ENCODE data around the gene DAPK2. TPM values are rescaled to one million over a fixed set of nuclear protein-coding genes. Genes with fewer than 3 reads are reported as not detected.

Gene DAPK2
- total and polyA plus RNA-seq, 2 donors (not counting 1 experiment from before 2014, with no cell fraction given) = 14.4 to 21.4 TPM

- H3K4me2 ChIP-seq (ENCODE audit: extremely low read depth, insufficient read depth, low read length) = no peak overlapping the region
- no peaks in the 10 kb centered on the region for H4K20me1 ChIP-seq (ENCODE audit: control insufficient read depth, extremely low read depth, insufficient read depth, low read length)
- no peaks in the 10 kb centered on the region for H3K9me3 ChIP-seq (ENCODE audit: control insufficient read depth, insufficient read depth, low read depth, low read length)
- H3K9ac ChIP-seq (ENCODE audit: insufficient read depth, low read length) = no peak overlapping the region
- no peak for TF ChIP-seq CTCF (conservative IDR thresholded peaks at IDR 0.05 in 1 of 2, IDR thresholded peaks at IDR 0.05 in 1 of 2; ENCODE audit: low read depth in 1 of 2, low read length in 2 of 2)
- TF ChIP-seq EZH2 (IDR thresholded peaks at IDR 0.05; ENCODE audit: low read length, missing control alignments) = no peak
- no peaks in the 10 kb centered on the region for H3K36me3 ChIP-seq (ENCODE audit: control insufficient read depth, insufficient read depth, low read length)
- H3K4me3 ChIP-seq (replicated peaks in 1 of 4; ENCODE audit: control extremely low read depth in 1 of 4, insufficient read depth in 1 of 4, low read depth in 3 of 4, low read length in 4 of 4) = no peak overlapping the region
- peaks cover 8% of the 10 kb centered on the region for H3K27me3 ChIP-seq (ENCODE audit: control insufficient read depth, insufficient read depth, low read length)
- no peaks in the 10 kb centered on the region for H3K4me1 ChIP-seq (ENCODE audit: control insufficient read depth, extremely low read depth, insufficient read depth, low read length)
- H3K79me2 ChIP-seq (ENCODE audit: control insufficient read depth, insufficient read depth, low read length) = no peaks in the 10 kb centered on the region
- H3K27ac ChIP-seq (ENCODE audit: insufficient read depth, low read length) = no peak overlapping the region
- DNase-seq (ENCODE audit: low read depth in 2 of 2) = no peak
- H2AFZ ChIP-seq (ENCODE audit: low read length) = no peak overlapping the region
Measured at GRCh38 chr15:63861946-63862517, 184.3 kb downstream of the DAPK2 start.

GRCh38 chr15:63860555-63860954, 185.7 kb downstream of the DAPK2 start:
- no peak for TF ChIP-seq EZH2 (IDR thresholded peaks at IDR 0.05; ENCODE audit: low read length, missing control alignments)
- TF ChIP-seq CTCF (conservative IDR thresholded peaks at IDR 0.05 in 1 of 2, IDR thresholded peaks at IDR 0.05 in 1 of 2; ENCODE audit: low read depth in 1 of 2, low read length in 2 of 2) = no peak
- Histone ChIP-seq H3K27ac (ENCODE audit: insufficient read depth, low read length) (no peak overlapping the region), H3K4me2 (ENCODE audit: extremely low read depth, insufficient read depth, low read length) (no peak overlapping the region)

GRCh38 chr15:63860155-63860554, 186.1 kb downstream of the DAPK2 start:
- no peak overlapping the region for H3K27ac ChIP-seq (ENCODE audit: insufficient read depth, low read length)
- H3K4me2 ChIP-seq (ENCODE audit: extremely low read depth, insufficient read depth, low read length) = no peak overlapping the region
- H3K36me3 ChIP-seq (ENCODE audit: control insufficient read depth, insufficient read depth, low read length) = no peaks in the 10 kb centered on the region
- no peak overlapping the region for H3K9ac ChIP-seq (ENCODE audit: insufficient read depth, low read length)
- no peaks in the 10 kb centered on the region for H3K79me2 ChIP-seq (ENCODE audit: control insufficient read depth, insufficient read depth, low read length)
- TF ChIP-seq CTCF (conservative IDR thresholded peaks at IDR 0.05 in 1 of 2, IDR thresholded peaks at IDR 0.05 in 1 of 2; ENCODE audit: low read depth in 1 of 2, low read length in 2 of 2) (no peak), EZH2 (IDR thresholded peaks at IDR 0.05; ENCODE audit: low read length, missing control alignments) (no peak)
- no peaks in the 10 kb centered on the region for H3K4me1 ChIP-seq (ENCODE audit: control insufficient read depth, extremely low read depth, insufficient read depth, low read length)
- H4K20me1 ChIP-seq (ENCODE audit: control insufficient read depth, extremely low read depth, insufficient read depth, low read length) = no peaks in the 10 kb centered on the region
- no peak overlapping the region for H2AFZ ChIP-seq (ENCODE audit: low read length)
- DNase-seq (ENCODE audit: low read depth in 2 of 2) = no peak
- H3K27me3 ChIP-seq (ENCODE audit: control insufficient read depth, insufficient read depth, low read length) = peaks cover 8% of the 10 kb centered on the region
- H3K4me3 ChIP-seq (replicated peaks in 1 of 4; ENCODE audit: control extremely low read depth in 1 of 4, insufficient read depth in 1 of 4, low read depth in 3 of 4, low read length in 4 of 4) = no peak overlapping the region
- no peaks in the 10 kb centered on the region for H3K9me3 ChIP-seq (ENCODE audit: control insufficient read depth, insufficient read depth, low read depth, low read length)

More at GRCh38 chr15:63860555-63860954, 185.7 kb downstream of the DAPK2 start:
- Histone ChIP-seq H3K36me3 (ENCODE audit: control insufficient read depth, insufficient read depth, low read length) (no peaks in the 10 kb centered on the region), H3K9me3 (ENCODE audit: control insufficient read depth, insufficient read depth, low read depth, low read length) (no peaks in the 10 kb centered on the region), H3K79me2 (ENCODE audit: control insufficient read depth, insufficient read depth, low read length) (no peaks in the 10 kb centered on the region), H4K20me1 (ENCODE audit: control insufficient read depth, extremely low read depth, insufficient read depth, low read length) (no peaks in the 10 kb centered on the region), H3K9ac (ENCODE audit: insufficient read depth, low read length) (no peak overlapping the region), H3K4me1 (ENCODE audit: control insufficient read depth, extremely low read depth, insufficient read depth, low read length) (no peaks in the 10 kb centered on the region), H3K4me3 (replicated peaks in 1 of 4; ENCODE audit: control extremely low read depth in 1 of 4, insufficient read depth in 1 of 4, low read depth in 3 of 4, low read length in 4 of 4) (no peak overlapping the region), H3K27me3 (ENCODE audit: control insufficient read depth, insufficient read depth, low read length) (peaks cover 8% of the 10 kb centered on the region), H2AFZ (ENCODE audit: low read length) (no peak overlapping the region)
- no peak for DNase-seq (ENCODE audit: low read depth in 2 of 2)

All from fibroblast of lung (primary cell).